Measurements from ENCODE around the gene TMEM273.

- TF ChIP-seq POLR2AphosphoS5 (IDR thresholded peaks at IDR 0.05) (no peak), CTCF (IDR thresholded peaks at IDR 0.05) (no peak), POLR2A (IDR thresholded peaks at IDR 0.05) (no peak), EP300 (IDR thresholded peaks at IDR 0.05) (no peak)
Measured at GRCh38 chr10:49182776-49183175, 5.4 kb downstream of the TMEM273 start.

Data from stomach (tissue), 4 donors.